ENCODE data around the gene KAT5.

GRCh38 chr11:65717906-65718305, 5.9 kb downstream of the KAT5 start:
- TF ChIP-seq REST (IDR thresholded peaks at IDR 0.05; ENCODE audit: borderline replicate concordance) (no peak), POLR2AphosphoS5 (IDR thresholded peaks at IDR 0.05) (no peak), EZH2 (IDR thresholded peaks at IDR 0.05; ENCODE audit: borderline replicate concordance, insufficient read depth, low read length, poor library complexity, severe bottlenecking) (no peak), CTCF (IDR thresholded peaks at IDR 0.05; ENCODE audit: poor library complexity, severe bottlenecking) (no peak), TAF1 (IDR thresholded peaks at IDR 0.05; ENCODE audit: low read depth) (no peak), EP300 (conservative IDR thresholded peaks at IDR 0.05; ENCODE audit: poor library complexity, severe bottlenecking) (no peak), MXI1 (conservative IDR thresholded peaks at IDR 0.05; ENCODE audit: poor library complexity, severe bottlenecking) (no peak), RAD21 (conservative IDR thresholded peaks at IDR 0.05) (no peak)
